Measurements from ENCODE around the gene C10orf62. TPM values are rescaled to one million over a fixed set of nuclear protein-coding genes. Genes with fewer than 3 reads are reported as not detected.

Gene C10orf62
- total RNA-seq, 1 donor = 0.36 TPM

DNA sequence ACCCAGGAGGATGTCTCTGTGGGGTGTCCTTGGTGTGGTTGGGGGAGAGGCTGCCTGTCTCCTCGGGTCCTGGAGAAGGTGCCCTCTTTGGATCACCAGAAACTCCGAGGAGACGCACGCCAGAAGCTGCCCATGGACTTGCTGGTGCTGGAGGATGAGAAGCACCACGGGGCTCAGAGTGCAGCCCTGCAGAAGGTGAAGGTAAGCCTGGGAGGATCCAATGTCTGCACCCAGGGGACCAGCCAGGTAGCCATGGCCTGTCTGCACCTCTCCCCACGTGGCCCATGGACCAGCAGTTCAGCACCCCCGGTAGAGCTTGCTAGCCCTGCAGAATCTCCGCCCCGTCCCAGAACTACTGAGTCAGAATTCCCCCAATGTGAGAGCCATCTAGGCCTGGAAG lies 11.8 kb upstream of the C10orf62 start:
- Histone ChIP-seq H3K27ac (ENCODE audit: low read depth, low read length) (no peak overlapping the region), H4K20me1 (ENCODE audit: insufficient read depth, low read length) (no peaks in the 10 kb centered on the region), H3K36me3 (ENCODE audit: insufficient read depth, low read length) (no peaks in the 10 kb centered on the region), H3K27me3 (ENCODE audit: insufficient read depth, low read length) (no peaks in the 10 kb centered on the region), H2AFZ (ENCODE audit: low read length) (no peak overlapping the region), H3K79me2 (ENCODE audit: insufficient read depth, low read length) (no peaks in the 10 kb centered on the region), H3K4me2 (ENCODE audit: insufficient read depth, low read length) (no peak overlapping the region), H3K4me3 (ENCODE audit: insufficient read depth, low read length) (no peak overlapping the region), H3K9me3 (ENCODE audit: low read depth, low read length) (no peaks in the 10 kb centered on the region), H3K4me1 (ENCODE audit: insufficient read depth, low read length) (peaks cover 16% of the 10 kb centered on the region)
- TF ChIP-seq, protein P1, sequence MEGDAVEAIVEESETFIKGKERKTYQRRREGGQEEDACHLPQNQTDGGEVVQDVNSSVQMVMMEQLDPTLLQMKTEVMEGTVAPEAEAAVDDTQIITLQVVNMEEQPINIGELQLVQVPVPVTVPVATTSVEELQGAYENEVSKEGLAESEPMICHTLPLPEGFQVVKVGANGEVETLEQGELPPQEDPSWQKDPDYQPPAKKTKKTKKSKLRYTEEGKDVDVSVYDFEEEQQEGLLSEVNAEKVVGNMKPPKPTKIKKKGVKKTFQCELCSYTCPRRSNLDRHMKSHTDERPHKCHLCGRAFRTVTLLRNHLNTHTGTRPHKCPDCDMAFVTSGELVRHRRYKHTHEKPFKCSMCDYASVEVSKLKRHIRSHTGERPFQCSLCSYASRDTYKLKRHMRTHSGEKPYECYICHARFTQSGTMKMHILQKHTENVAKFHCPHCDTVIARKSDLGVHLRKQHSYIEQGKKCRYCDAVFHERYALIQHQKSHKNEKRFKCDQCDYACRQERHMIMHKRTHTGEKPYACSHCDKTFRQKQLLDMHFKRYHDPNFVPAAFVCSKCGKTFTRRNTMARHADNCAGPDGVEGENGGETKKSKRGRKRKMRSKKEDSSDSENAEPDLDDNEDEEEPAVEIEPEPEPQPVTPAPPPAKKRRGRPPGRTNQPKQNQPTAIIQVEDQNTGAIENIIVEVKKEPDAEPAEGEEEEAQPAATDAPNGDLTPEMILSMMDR (IDR thresholded peaks at IDR 0.05; ENCODE audit: extremely low read depth, low read depth, low read length) = no peak
- DNase-seq (ENCODE audit: insufficient read length, low spot score, missing footprints) = no peak

DNA sequence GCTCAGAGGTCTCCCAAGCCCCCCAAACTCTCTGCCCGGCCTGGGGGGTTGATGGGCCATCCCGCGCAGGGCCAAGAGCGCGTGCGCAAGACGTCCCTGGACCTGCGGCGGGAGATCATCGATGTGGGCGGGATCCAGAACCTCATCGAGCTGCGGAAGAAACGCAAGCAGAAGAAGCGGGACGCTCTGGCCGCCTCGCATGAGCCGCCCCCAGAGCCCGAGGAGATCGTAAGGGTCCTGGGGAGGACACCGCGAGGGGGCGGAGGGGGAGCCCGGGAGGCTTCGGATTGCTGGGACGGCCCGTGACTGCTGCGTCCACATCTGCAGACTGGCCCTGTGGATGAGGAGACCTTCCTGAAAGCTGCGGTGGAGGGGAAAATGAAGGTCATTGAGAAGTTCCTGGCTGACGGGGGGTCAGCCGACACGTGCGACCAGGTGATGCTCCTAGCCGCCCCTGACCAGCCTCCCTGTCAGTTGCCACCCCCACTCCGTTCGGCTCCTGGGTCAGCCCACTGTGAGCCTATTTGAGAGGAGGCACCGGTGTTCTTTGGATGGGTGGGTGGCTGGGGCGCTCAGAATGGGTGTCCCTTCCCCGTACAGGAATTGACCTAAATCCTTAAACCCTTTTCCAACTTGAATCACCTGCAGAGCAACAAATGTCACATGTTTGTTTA lies 11.2 kb upstream of the C10orf62 start:
- no peaks in the 10 kb centered on the region for H4K20me1 ChIP-seq (ENCODE audit: insufficient read depth, low read length)
- no peak for DNase-seq (ENCODE audit: insufficient read length, low spot score, missing footprints)
- no peak overlapping the region for H3K27ac ChIP-seq (ENCODE audit: low read depth, low read length)
- H3K9me3 ChIP-seq (ENCODE audit: low read depth, low read length) = no peaks in the 10 kb centered on the region
- peaks cover 10% of the 10 kb centered on the region for H3K4me1 ChIP-seq (ENCODE audit: insufficient read depth, low read length)
- no peak overlapping the region for H3K4me2 ChIP-seq (ENCODE audit: insufficient read depth, low read length)
- no peak overlapping the region for H2AFZ ChIP-seq (ENCODE audit: low read length)
- H3K36me3 ChIP-seq (ENCODE audit: insufficient read depth, low read length) = no peaks in the 10 kb centered on the region
- TF ChIP-seq, protein P1 (IDR thresholded peaks at IDR 0.05; ENCODE audit: extremely low read depth, low read depth, low read length) = no peak
- H3K27me3 ChIP-seq (ENCODE audit: insufficient read depth, low read length) = no peaks in the 10 kb centered on the region
- no peak overlapping the region for H3K4me3 ChIP-seq (ENCODE audit: insufficient read depth, low read length)
- no peaks in the 10 kb centered on the region for H3K79me2 ChIP-seq (ENCODE audit: insufficient read depth, low read length)

DNA sequence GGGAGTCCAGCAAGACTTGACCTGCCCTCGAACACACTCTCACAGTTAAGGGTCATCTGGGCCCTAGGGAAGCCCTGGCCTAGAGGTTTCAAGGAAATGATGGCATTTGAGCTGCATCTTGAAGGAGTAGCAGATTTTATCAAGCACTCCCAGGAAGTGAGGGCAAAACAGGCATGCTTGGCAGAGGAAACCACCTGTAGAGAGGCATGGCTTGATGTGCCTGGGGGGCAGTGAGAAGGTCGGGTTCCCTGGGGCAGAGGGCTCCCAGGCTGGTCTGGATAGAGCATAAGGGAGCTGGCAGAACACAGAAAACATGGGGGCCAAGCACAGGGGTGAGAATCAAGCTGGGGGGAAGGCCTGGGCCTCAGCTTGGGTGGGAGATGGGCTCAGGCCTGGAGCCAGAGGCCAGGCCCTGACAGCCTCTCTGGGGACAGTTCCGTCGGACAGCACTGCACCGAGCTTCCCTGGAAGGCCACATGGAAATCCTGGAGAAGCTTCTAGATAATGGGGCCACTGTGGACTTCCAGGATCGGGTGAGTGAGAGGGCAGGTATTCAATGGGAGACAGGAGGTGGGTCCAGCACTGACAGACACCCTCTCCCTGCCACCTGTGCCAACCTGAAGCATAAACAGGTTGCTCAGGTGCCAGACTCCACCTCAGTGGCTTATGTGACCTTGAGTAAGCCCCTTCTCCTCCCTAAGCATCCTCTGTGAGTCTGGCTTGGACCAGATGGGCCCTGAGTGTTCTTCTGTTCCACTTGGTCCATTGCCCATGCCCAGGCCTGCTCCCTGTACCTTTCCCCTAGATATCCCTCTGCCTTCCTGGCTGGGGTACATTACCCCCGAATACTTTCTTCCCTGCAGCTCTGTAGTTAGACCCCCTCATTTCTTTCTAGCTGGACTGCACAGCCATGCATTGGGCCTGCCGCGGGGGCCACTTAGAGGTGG lies 8.8 kb upstream of the C10orf62 start:
- no peak for DNase-seq (ENCODE audit: insufficient read length, low spot score, missing footprints)
- Histone ChIP-seq H3K9me3 (ENCODE audit: low read depth, low read length) (no peaks in the 10 kb centered on the region), H3K79me2 (ENCODE audit: insufficient read depth, low read length) (no peaks in the 10 kb centered on the region), H3K27me3 (ENCODE audit: insufficient read depth, low read length) (no peaks in the 10 kb centered on the region), H3K36me3 (ENCODE audit: insufficient read depth, low read length) (no peaks in the 10 kb centered on the region), H4K20me1 (ENCODE audit: insufficient read depth, low read length) (no peaks in the 10 kb centered on the region), H3K4me3 (ENCODE audit: insufficient read depth, low read length) (no peak overlapping the region), H3K27ac (ENCODE audit: low read depth, low read length) (no peak overlapping the region), H2AFZ (ENCODE audit: low read length) (no peak overlapping the region), H3K4me1 (ENCODE audit: insufficient read depth, low read length) (peaks cover 10% of the 10 kb centered on the region), H3K4me2 (ENCODE audit: insufficient read depth, low read length) (no peak overlapping the region)
- TF ChIP-seq, protein P1 (IDR thresholded peaks at IDR 0.05; ENCODE audit: extremely low read depth, low read depth, low read length) = no peak

DNA sequence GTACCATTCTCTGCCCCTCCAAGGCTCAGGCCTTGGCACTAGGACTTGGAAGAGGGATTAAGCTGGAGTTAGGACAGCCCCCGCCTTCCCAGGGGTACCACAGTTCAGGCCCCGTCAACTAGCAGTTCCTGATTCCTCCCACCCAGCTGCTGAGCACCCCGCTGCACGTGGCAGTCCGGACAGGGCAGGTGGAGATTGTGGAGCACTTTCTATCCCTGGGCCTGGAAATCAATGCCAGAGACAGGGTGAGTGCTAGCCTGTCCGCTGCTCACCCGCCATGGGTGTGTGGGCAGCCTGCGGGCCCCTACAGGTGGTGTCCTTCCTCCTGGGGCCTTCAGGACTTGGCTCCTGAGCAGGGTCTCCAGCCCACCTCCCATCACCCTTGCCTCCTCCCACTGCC lies 7.4 kb upstream of the C10orf62 start:
- H3K4me2 ChIP-seq (ENCODE audit: insufficient read depth, low read length) = no peak overlapping the region
- H3K27ac ChIP-seq (ENCODE audit: low read depth, low read length) = no peak overlapping the region
- TF ChIP-seq, protein P1 (IDR thresholded peaks at IDR 0.05; ENCODE audit: extremely low read depth, low read depth, low read length) = no peak
- no peaks in the 10 kb centered on the region for H3K27me3 ChIP-seq (ENCODE audit: insufficient read depth, low read length)
- H4K20me1 ChIP-seq (ENCODE audit: insufficient read depth, low read length) = no peaks in the 10 kb centered on the region
- H3K9me3 ChIP-seq (ENCODE audit: low read depth, low read length) = no peaks in the 10 kb centered on the region
- peaks cover 10% of the 10 kb centered on the region for H3K4me1 ChIP-seq (ENCODE audit: insufficient read depth, low read length)
- H2AFZ ChIP-seq (ENCODE audit: low read length) = no peak overlapping the region
- no peak for DNase-seq (ENCODE audit: insufficient read length, low spot score, missing footprints)
- no peak overlapping the region for H3K4me3 ChIP-seq (ENCODE audit: insufficient read depth, low read length)
- no peaks in the 10 kb centered on the region for H3K79me2 ChIP-seq (ENCODE audit: insufficient read depth, low read length)
- no peaks in the 10 kb centered on the region for H3K36me3 ChIP-seq (ENCODE audit: insufficient read depth, low read length)
